Mesenchymal stem cell (in vitro differentiated cells and primary cell): ENCODE data around the gene SENP7.

Source experiments
- DNase-seq: peaks from one replicate; pipeline ENCODE4 v3.0.0-alpha.2; 2013
- H2AFZ ChIP-seq: one replicate; pipeline ENCODE4 v1.6.1; 2013; ENCODE audit warnings: low read depth, mild to moderate bottlenecking, control low read depth, inconsistent platforms, low read length, moderate library complexity
- H2AK5ac ChIP-seq: 2 replicates; pipeline ENCODE4 v1.6.1; 2013; ENCODE audit warnings: low read length, moderate library complexity, mild to moderate bottlenecking, inconsistent platforms; ENCODE audit not compliant: severe bottlenecking
- H2BK120ac ChIP-seq: one replicate; pipeline ENCODE4 v1.6.1; 2013; ENCODE audit warnings: low read depth, mild to moderate bottlenecking, inconsistent platforms, low read length, moderate library complexity
- H2BK12ac ChIP-seq, 2 experiments: one replicate each; pipeline ENCODE4 v1.6.1; 2013; ENCODE audit warnings: inconsistent platforms in 2 of 2, low read length in 2 of 2, mild to moderate bottlenecking in 2 of 2, moderate library complexity in 2 of 2, control low read depth in 1 of 2
- H2BK15ac ChIP-seq: one replicate; pipeline ENCODE4 v1.6.1; 2013; ENCODE audit warnings: mild to moderate bottlenecking, low read depth, inconsistent platforms; ENCODE audit not compliant: poor library complexity, severe bottlenecking
- H2BK5ac ChIP-seq: 2 replicates; pipeline ENCODE4 v1.6.1; 2013; ENCODE audit warnings: low read depth, mild to moderate bottlenecking, low read length, control low read depth, inconsistent platforms; ENCODE audit not compliant: poor library complexity, severe bottlenecking
- H3K14ac ChIP-seq, 2 experiments: one replicate each; pipeline ENCODE4 v1.6.1; 2013; ENCODE audit warnings: inconsistent platforms in 2 of 2, low read length in 2 of 2, control low read depth in 1 of 2, mild to moderate bottlenecking in 1 of 2, moderate library complexity in 1 of 2
- H3K18ac ChIP-seq, 2 experiments: one replicate each; pipeline ENCODE4 v1.6.1; 2013; ENCODE audit warnings: inconsistent platforms in 2 of 2, low read length in 2 of 2, control low read depth in 1 of 2, low read depth in 1 of 2, mild to moderate bottlenecking in 1 of 2
- H3K23ac ChIP-seq, 2 experiments: one replicate each; pipeline ENCODE4 v1.6.1; 2013; ENCODE audit warnings: inconsistent platforms in 2 of 2, low read length in 2 of 2, mild to moderate bottlenecking in 2 of 2, moderate library complexity in 2 of 2, control low read depth in 1 of 2
- H3K27ac ChIP-seq: 2 replicates; pipeline ENCODE4 v1.5.1; 2013; ENCODE audit warnings: mild to moderate bottlenecking, moderate library complexity, low read length, control low read depth, inconsistent platforms; ENCODE audit not compliant: poor library complexity, severe bottlenecking
- H3K27me3 ChIP-seq, 2 experiments: 2 replicates each; pipeline versions ENCODE4 v1.6.1 to v1.7.0; 2013; ENCODE audit warnings: low read length in 2 of 2, mild to moderate bottlenecking in 2 of 2, moderate library complexity in 2 of 2, control low read depth in 1 of 2, inconsistent platforms in 1 of 2; ENCODE audit not compliant: control insufficient read depth in 1 of 2, insufficient read depth in 1 of 2
- H3K36me3 ChIP-seq, 2 experiments: 2 replicates each; pipeline versions ENCODE4 v1.6.1 to v1.7.0; 2013; ENCODE audit warnings: low read length in 2 of 2, control low read depth in 1 of 2, inconsistent platforms in 1 of 2, low read depth in 1 of 2, mild to moderate bottlenecking in 1 of 2; ENCODE audit not compliant: insufficient read depth in 2 of 2, control insufficient read depth in 1 of 2
- H3K4ac ChIP-seq, 2 experiments: one replicate each; pipeline ENCODE4 v1.6.1; 2013; ENCODE audit warnings: inconsistent platforms in 2 of 2, low read length in 2 of 2, mild to moderate bottlenecking in 2 of 2, moderate library complexity in 2 of 2, control low read depth in 1 of 2, low read depth in 1 of 2
- H3K4me1 ChIP-seq: 2 replicates; pipeline ENCODE4 v1.6.1; 2013; ENCODE audit warnings: low read depth, low read length, control low read depth; ENCODE audit not compliant: control insufficient read depth, insufficient read depth
- H3K4me2 ChIP-seq: 2 replicates; pipeline ENCODE4 v1.6.1; 2013; ENCODE audit warnings: low read length, mild to moderate bottlenecking, inconsistent platforms; ENCODE audit not compliant: poor library complexity, severe bottlenecking
- H3K4me3 ChIP-seq, 2 experiments: 2 replicates each; pipeline versions ENCODE4 v1.5.1 to v1.7.0; 2013; ENCODE audit warnings: low read length in 2 of 2, mild to moderate bottlenecking in 2 of 2, control low read depth in 1 of 2, low read depth in 1 of 2; ENCODE audit not compliant: insufficient read depth in 1 of 2
- H3K79me1 ChIP-seq: replicated peaks from 2 replicates; pipeline ENCODE4 v1.6.1; 2013; ENCODE audit warnings: mild to moderate bottlenecking, control low read depth, low read length, inconsistent platforms; ENCODE audit not compliant: poor library complexity, severe bottlenecking
- H3K9ac ChIP-seq: 2 replicates; pipeline ENCODE4 v1.7.0; 2013; ENCODE audit warnings: mild to moderate bottlenecking, low read length, moderate library complexity
- H3K9me3 ChIP-seq: 2 replicates; pipeline ENCODE4 v1.7.0; 2013; ENCODE audit warnings: mild to moderate bottlenecking, low read length; ENCODE audit not compliant: control insufficient read depth
- H4K8ac ChIP-seq: one replicate; pipeline ENCODE4 v1.6.1; 2013; ENCODE audit warnings: inconsistent platforms, mild to moderate bottlenecking, low read length, moderate library complexity
- H4K91ac ChIP-seq: one replicate; pipeline ENCODE4 v1.6.1; 2013; ENCODE audit warnings: mild to moderate bottlenecking, low read length, inconsistent platforms
- WGBS: methylation state at CpG from one replicate; pipeline ENCODE4 v1.1.7; 2013; ENCODE audit warnings: mixed read lengths; 5-methylcytosine and 5-hydroxymethylcytosine counted together

The SENP7 gene

GRCh38 chr3:101391413-101391950 lies 121.5 kb downstream of the SENP7 start:
- no peak overlapping the region for H4K8ac ChIP-seq
- no peak for DNase-seq
- no peak overlapping the region for H2BK15ac ChIP-seq
- peaks cover 17% of the 10 kb centered on the region for H3K79me1 ChIP-seq
- no peak overlapping the region for H3K9ac ChIP-seq
- no peak overlapping the region for H3K18ac ChIP-seq
- no peak overlapping the region for H3K4me3 ChIP-seq
- no peak overlapping the region for H2AFZ ChIP-seq
- H3K14ac ChIP-seq = no peak overlapping the region
- H2BK5ac ChIP-seq = no peak overlapping the region
- no peak overlapping the region for H3K27ac ChIP-seq
- H3K23ac ChIP-seq = no peak overlapping the region
- H2BK12ac ChIP-seq = no peak overlapping the region
- H3K36me3 ChIP-seq = peaks cover 0 to 13% of the 10 kb centered on the region in 2 experiments
- 71% methylated on average over 1 of the region's 1 CpG for WGBS
- H3K9me3 ChIP-seq = peaks cover 39% of the 10 kb centered on the region
- H3K4ac ChIP-seq = no peak overlapping the region
- H3K4me2 ChIP-seq = no peak overlapping the region
- H2BK120ac ChIP-seq = no peak overlapping the region
- no peak overlapping the region for H4K91ac ChIP-seq
- no peaks in the 10 kb centered on the region for H3K27me3 ChIP-seq
- H2AK5ac ChIP-seq = no peak overlapping the region
- peaks cover 3% of the 10 kb centered on the region for H3K4me1 ChIP-seq

GRCh38 chr3:101388706-101389105 lies 124.3 kb downstream of the SENP7 start:
- H4K91ac ChIP-seq = no peak overlapping the region
- DNase-seq = no peak

GRCh38 chr3:101387351-101387750 lies 125.7 kb downstream of the SENP7 start:
- peaks cover 9% of the 10 kb centered on the region for H3K4me1 ChIP-seq

More at GRCh38 chr3:101388706-101389105, 124.3 kb downstream of the SENP7 start:
- Histone ChIP-seq H3K4me1 (peaks cover 3% of the 10 kb centered on the region), H3K4me2 (no peak overlapping the region), H3K27me3 (no peaks in the 10 kb centered on the region), H2BK12ac (no peak overlapping the region), H2BK5ac (no peak overlapping the region), H2BK15ac (no peak overlapping the region), H3K23ac (no peak overlapping the region), H3K27ac (no peak overlapping the region), H3K4me3 (no peak overlapping the region), H2AK5ac (no peak overlapping the region), H3K14ac (no peak overlapping the region), H3K18ac (no peak overlapping the region), H3K36me3 (peaks cover 0 to 17% of the 10 kb centered on the region in 2 experiments), H3K79me1 (peaks cover 32% of the 10 kb centered on the region), H3K9ac (no peak overlapping the region), H3K4ac (no peak overlapping the region), H4K8ac (no peak overlapping the region), H3K9me3 (peaks cover 29% of the 10 kb centered on the region), H2AFZ (no peak overlapping the region), H2BK120ac (no peak overlapping the region)

GRCh38 chr3:101384426-101384825 lies 128.6 kb downstream of the SENP7 start:
- Histone ChIP-seq H3K79me1 (peaks cover 37% of the 10 kb centered on the region), H3K27ac (no peak overlapping the region), H2BK5ac (no peak overlapping the region), H4K8ac (no peak overlapping the region), H3K4me3 (peak overlapping the region in 1 of 2 experiments; percentile 14), H4K91ac (no peak overlapping the region), H2BK12ac (peak overlapping the region in 1 of 2 experiments; percentile 47), H3K9ac (no peak overlapping the region), H3K18ac (no peak overlapping the region), H3K4ac (no peak overlapping the region), H2BK15ac (no peak overlapping the region), H2AK5ac (no peak overlapping the region), H3K14ac (no peak overlapping the region), H3K27me3 (no peaks in the 10 kb centered on the region), H3K4me1 (peaks cover 9% of the 10 kb centered on the region), H3K23ac (no peak overlapping the region), H3K4me2 (no peak overlapping the region), H3K9me3 (peaks cover 15% of the 10 kb centered on the region), H3K36me3 (peaks cover 0 to 17% of the 10 kb centered on the region in 2 experiments), H2AFZ (no peak overlapping the region), H2BK120ac (no peak overlapping the region)
- DNase-seq = no peak
- 98% methylated on average over 10 of the region's 10 CpGs for WGBS

More at GRCh38 chr3:101387351-101387750, 125.7 kb downstream of the SENP7 start:
- Histone ChIP-seq H2BK12ac (no peak overlapping the region), H3K36me3 (peaks cover 0 to 17% of the 10 kb centered on the region in 2 experiments), H3K14ac (no peak overlapping the region), H2BK120ac (no peak overlapping the region), H3K4ac (no peak overlapping the region), H2BK15ac (no peak overlapping the region), H3K9me3 (peaks cover 22% of the 10 kb centered on the region), H3K27ac (no peak overlapping the region), H3K4me2 (no peak overlapping the region), H2AFZ (no peak overlapping the region), H3K79me1 (peaks cover 37% of the 10 kb centered on the region), H3K18ac (no peak overlapping the region), H3K9ac (no peak overlapping the region), H4K91ac (no peak overlapping the region), H4K8ac (no peak overlapping the region), H3K27me3 (no peaks in the 10 kb centered on the region), H2BK5ac (no peak overlapping the region), H2AK5ac (no peak overlapping the region), H3K23ac (peak overlapping the region in 1 of 2 experiments; percentile 79), H3K4me3 (no peak overlapping the region)
- 94% methylated on average over 5 of the region's 5 CpGs for WGBS
- no peak for DNase-seq
